Caco-2 (cell line): Measurements from ENCODE around the gene GLIS1. TPM values are rescaled to one million over a fixed set of nuclear protein-coding genes. Genes with fewer than 3 reads are reported as not detected.

ENCODE experiments used
- BruUV-seq: library from RNA; stranded (reverse); fragments of 400-500 nt; replicated peaks from 2 replicates; lab custom pipeline; 2021; lab: Mats Ljungman, UMichigan
- CTCF ChIA-PET: fragments of 300-600 bp; sonication (Branson Sonifier 250); formaldehyde crosslinking; loops from one replicate; lab custom pipeline; 2022; ENCODE audit warnings: antibody characterized with exemption; lab: Charles Lee
- POLR2A ChIA-PET: fragments of 300-600 bp; sonication (Branson Sonifier 250); formaldehyde crosslinking; loops from one replicate; lab custom pipeline; 2022; ENCODE audit warnings: antibody characterized with exemption; lab: Charles Lee
- DNase-seq, 2 experiments: peaks; one replicate each; pipeline versions ENCODE4 v3.0.0 to v3.0.0-alpha.2; 2020 to 2022
- H3K27me3 ChIP-seq: replicated peaks from 2 replicates; pipeline ENCODE4 v1.6.0; 2011; ENCODE audit warnings: low read length; ENCODE audit not compliant: control insufficient read depth, insufficient read depth
- H3K36me3 ChIP-seq: 2 replicates; pipeline ENCODE4 v1.5.1; 2011; ENCODE audit warnings: low read length; ENCODE audit not compliant: control insufficient read depth, insufficient read depth
- H3K4me1 ChIP-seq: fragments of 250-450 bp; sonication (Bioruptor Pico); 2 replicates; pipeline ENCODE4 v1.5.1; 2020; ENCODE audit warnings: mild to moderate bottlenecking
- H3K4me3 ChIP-seq: 2 replicates; pipeline ENCODE4 v1.5.1; 2011; ENCODE audit warnings: low read depth, mild to moderate bottlenecking, control low read depth, low read length
- H3K9me3 ChIP-seq: fragments of 250-450 bp; sonication (Bioruptor Pico); 2 replicates; pipeline ENCODE4 v1.5.1; 2020; ENCODE audit warnings: mild to moderate bottlenecking, moderate library complexity
- H3K27ac Mint-ChIP-seq: one replicate; pipeline ENCODE4 v1.8.0; 2022; ENCODE audit warnings: mixed read lengths; ENCODE audit not compliant: unreplicated experiment
- H3K27me3 Mint-ChIP-seq: one replicate; pipeline ENCODE4 v1.8.0; 2022; ENCODE audit warnings: mixed read lengths; ENCODE audit not compliant: insufficient read depth, unreplicated experiment
- H3K36me3 Mint-ChIP-seq: one replicate; pipeline ENCODE4 v1.8.0; 2022; ENCODE audit warnings: mild to moderate bottlenecking, mixed read lengths; ENCODE audit not compliant: insufficient read depth, unreplicated experiment
- H3K4me1 Mint-ChIP-seq: one replicate; pipeline ENCODE4 v1.8.0; 2022; ENCODE audit warnings: low read depth, mixed read lengths; ENCODE audit not compliant: unreplicated experiment
- H3K4me3 Mint-ChIP-seq: one replicate; pipeline ENCODE4 v1.8.0; 2022; ENCODE audit warnings: mild to moderate bottlenecking, moderate library complexity, mixed read lengths; ENCODE audit not compliant: unreplicated experiment
- H3K9me3 Mint-ChIP-seq: one replicate; pipeline ENCODE4 v1.8.0; 2022; ENCODE audit warnings: mixed read lengths; ENCODE audit not compliant: unreplicated experiment
- CTCF ChIP-seq, 2 experiments: fragments of 200-600 bp in 1 of 2; IDR thresholded peaks; 1 replicate in 1 of 2; 2 replicates in 1 of 2; pipeline versions ENCODE4 v1.5.1 to v1.8.0; 2011 to 2022; ENCODE audit warnings: antibody characterized with exemption in 1 of 2, control low read depth in 1 of 2, inconsistent platforms in 1 of 2, low read depth in 1 of 2, low read length in 1 of 2, mild to moderate bottlenecking in 1 of 2, moderate library complexity in 1 of 2; ENCODE audit not compliant: insufficient read depth in 1 of 2, severe bottlenecking in 1 of 2, unreplicated experiment in 1 of 2
- intact Hi-C: fragments of 100-400 bp; cut with micrococcal nuclease; formaldehyde crosslinking; loops from one replicate; pipeline ENCODE4 v1.10.0; 2022; ENCODE audit not compliant: unreplicated experiment
- total RNA-seq: library from RNA; stranded (reverse); gene quantifications from 2 replicates; pipeline ENCODE4 v1.2.3, GENCODE V29; 2022

Gene GLIS1
- total RNA-seq, 1 experiment from 2014 or later, result not detected

- BruUV-seq, result no TSS peak
These were observed 118.7 kb downstream of the GLIS1 start for GRCh38 chr1:53620061-53620855.

DNA sequence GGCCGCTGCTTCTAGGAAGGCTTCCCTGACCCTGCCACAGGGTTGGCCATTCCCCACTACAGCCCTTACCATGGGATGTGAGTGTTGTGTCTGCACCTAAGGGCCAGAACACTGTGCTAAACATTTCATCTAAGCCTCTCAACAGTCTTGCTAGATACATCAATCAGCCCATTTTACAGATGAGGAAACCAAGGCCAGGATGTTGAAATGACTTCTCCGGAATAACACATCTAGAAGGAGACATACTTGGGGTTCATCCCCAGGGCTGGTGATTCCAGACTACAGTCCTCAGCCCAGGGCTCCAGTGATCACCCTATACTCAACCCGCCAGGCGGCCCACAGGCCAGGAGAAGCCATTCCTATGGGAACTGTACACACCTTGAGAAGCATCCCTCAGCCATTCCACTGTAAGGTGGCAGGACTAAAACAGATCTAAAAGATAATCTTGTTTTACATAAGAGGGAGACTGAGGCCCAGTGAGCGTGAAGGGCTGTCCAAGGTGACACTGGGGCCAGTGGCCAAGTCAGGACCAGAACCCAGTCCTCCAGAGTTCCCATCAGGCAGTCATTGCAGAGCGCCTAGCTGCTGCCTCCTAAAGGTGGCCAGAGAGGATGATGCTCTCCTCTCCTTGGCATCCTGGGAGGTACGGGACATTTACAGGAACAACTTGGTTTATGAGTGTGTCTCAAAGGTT is 119.5 kb downstream of the GLIS1 start:
- Histone ChIP-seq H3K36me3 (no peaks in the 10 kb centered on the region), H3K27me3 (no peaks in the 10 kb centered on the region), H3K4me1 (no peaks in the 10 kb centered on the region), H3K4me3 (no peak overlapping the region), H3K9me3 (no peaks in the 10 kb centered on the region)
- no peak for DNase-seq
- Mint-ChIP-seq H3K4me3 (no peak overlapping the region), H3K9me3 (no peaks in the 10 kb centered on the region), H3K27me3 (no peaks in the 10 kb centered on the region), H3K27ac (no peak overlapping the region), H3K4me1 (no peaks in the 10 kb centered on the region), H3K36me3 (no peaks in the 10 kb centered on the region)
- no TSS peak for BruUV-seq
- CTCF ChIA-PET, result no interaction called here
- POLR2A ChIA-PET, result no interaction called here
- intact Hi-C loops, result no loop called here
- no peak for TF ChIP-seq CTCF (IDR thresholded peaks at IDR 0.05; ENCODE audit: insufficient read depth in 1 of 2, low read depth in 1 of 2, low read length in 1 of 2, severe bottlenecking in 1 of 2, unreplicated experiment in 1 of 2)

More at GRCh38 chr1:53620061-53620855, 118.7 kb downstream of the GLIS1 start:
- no peak for DNase-seq
- ChIA-PET POLR2A (no interaction called here), CTCF (no interaction called here)
- TF ChIP-seq CTCF (IDR thresholded peaks at IDR 0.05; ENCODE audit: insufficient read depth in 1 of 2, low read depth in 1 of 2, low read length in 1 of 2, severe bottlenecking in 1 of 2, unreplicated experiment in 1 of 2), result no peak
- intact Hi-C loops, result no loop called here
- Mint-ChIP-seq H3K4me1 (no peaks in the 10 kb centered on the region), H3K9me3 (no peaks in the 10 kb centered on the region), H3K4me3 (no peak overlapping the region), H3K27ac (no peak overlapping the region), H3K27me3 (no peaks in the 10 kb centered on the region), H3K36me3 (no peaks in the 10 kb centered on the region)
- Histone ChIP-seq H3K36me3 (no peaks in the 10 kb centered on the region), H3K27me3 (no peaks in the 10 kb centered on the region), H3K9me3 (no peaks in the 10 kb centered on the region), H3K4me3 (no peak overlapping the region), H3K4me1 (no peaks in the 10 kb centered on the region)

- intact Hi-C loops, result no loop called here
- Mint-ChIP-seq H3K9me3 (no peaks in the 10 kb centered on the region), H3K4me1 (no peaks in the 10 kb centered on the region), H3K4me3 (no peak overlapping the region), H3K27me3 (no peaks in the 10 kb centered on the region), H3K27ac (no peak overlapping the region), H3K36me3 (no peaks in the 10 kb centered on the region)
- Histone ChIP-seq H3K9me3 (no peaks in the 10 kb centered on the region), H3K27me3 (no peaks in the 10 kb centered on the region), H3K4me3 (no peak overlapping the region), H3K36me3 (no peaks in the 10 kb centered on the region), H3K4me1 (no peaks in the 10 kb centered on the region)
- POLR2A ChIA-PET, result no interaction called here
- TF ChIP-seq CTCF (IDR thresholded peaks at IDR 0.05; ENCODE audit: insufficient read depth in 1 of 2, low read depth in 1 of 2, low read length in 1 of 2, severe bottlenecking in 1 of 2, unreplicated experiment in 1 of 2), result no peak
- CTCF ChIA-PET, result no interaction called here
- no TSS peak for BruUV-seq
- no peak for DNase-seq
These were observed 120.2 kb downstream of the GLIS1 start for GRCh38 chr1:53618500-53619366.
